Fibroblast of lung (primary cell): ENCODE data around the gene FAM184B. TPM values are rescaled to one million over a fixed set of nuclear protein-coding genes. Genes with fewer than 3 reads are reported as not detected.

Experiments
- DNase-seq, 2 donors: peaks; one replicate each; pipeline versions ENCODE4 v3.0.0 to v3.0.0-alpha.2; 2010; ENCODE audit warnings: low read depth in 2 of 2
- H2AFZ ChIP-seq: 2 replicates; pipeline ENCODE4 v1.5.1; 2012; ENCODE audit warnings: low read length, control low read depth, inconsistent platforms
- H3K27ac ChIP-seq: 2 replicates; pipeline ENCODE4 v1.5.1; 2011; ENCODE audit warnings: low read length, control low read depth; ENCODE audit not compliant: insufficient read depth
- H3K27me3 ChIP-seq: 2 replicates; pipeline ENCODE4 v1.5.1; 2011; ENCODE audit warnings: mild to moderate bottlenecking, low read length; ENCODE audit not compliant: control insufficient read depth, insufficient read depth
- H3K36me3 ChIP-seq: 2 replicates; pipeline ENCODE4 v1.5.1; 2011; ENCODE audit warnings: low read length; ENCODE audit not compliant: control insufficient read depth, insufficient read depth
- H3K4me1 ChIP-seq: 2 replicates; pipeline ENCODE4 v1.5.1; 2011; ENCODE audit warnings: low read length; ENCODE audit not compliant: control insufficient read depth, insufficient read depth; ENCODE audit errors: extremely low read depth
- H3K4me2 ChIP-seq: 2 replicates; pipeline ENCODE4 v1.5.1; 2011; ENCODE audit warnings: low read length, control low read depth; ENCODE audit not compliant: insufficient read depth; ENCODE audit errors: extremely low read depth
- H3K4me3 ChIP-seq, 4 experiments: fragments of 200-600 bp in 1 of 4; sonication (generic) in 1 of 4; replicated peaks in 1 of 4; 2 replicates each; pipeline ENCODE4 v1.5.1; 2011 to 2016; ENCODE audit warnings: low read length in 4 of 4, low read depth in 3 of 4, mild to moderate bottlenecking in 3 of 4, control low read depth in 2 of 4, inconsistent platforms in 1 of 4, mixed read lengths in 1 of 4; ENCODE audit not compliant: insufficient read depth in 1 of 4; ENCODE audit errors: control extremely low read depth in 1 of 4
- H3K79me2 ChIP-seq: 2 replicates; pipeline ENCODE4 v1.5.1; 2012; ENCODE audit warnings: mild to moderate bottlenecking, low read length, inconsistent platforms; ENCODE audit not compliant: control insufficient read depth, insufficient read depth
- H3K9ac ChIP-seq: 2 replicates; pipeline ENCODE4 v1.5.1; 2011; ENCODE audit warnings: mild to moderate bottlenecking, low read length, control low read depth; ENCODE audit not compliant: insufficient read depth
- H3K9me3 ChIP-seq: 2 replicates; pipeline ENCODE4 v1.5.1; 2012; ENCODE audit warnings: low read depth, low read length; ENCODE audit not compliant: control insufficient read depth, insufficient read depth
- H4K20me1 ChIP-seq: 2 replicates; pipeline ENCODE4 v1.5.1; 2011; ENCODE audit warnings: low read length; ENCODE audit not compliant: control insufficient read depth, insufficient read depth; ENCODE audit errors: extremely low read depth
- EZH2 ChIP-seq: IDR thresholded peaks from 2 replicates; pipeline ENCODE4 v1.5.1; 2012; ENCODE audit warnings: low read length, control low read depth, mild to moderate bottlenecking; ENCODE audit errors: missing control alignments
- polyA plus RNA-seq, 2 donors: library from polyadenylated mRNA; depleted of rRNA in 1 of 2; stranded (reverse) in 1 of 2; unstranded in 1 of 2; fragments of >200 nt; gene quantifications; 2 replicates each; pipeline ENCODE4 v1.2.1, GENCODE V29; 2011 to 2012; ENCODE audit warnings: missing spikeins in 1 of 2
- total RNA-seq: library from RNA; depleted of rRNA; stranded (reverse); fragments of >200 nt; gene quantifications from 2 replicates; pipeline ENCODE4 v1.2.1, GENCODE V29; 2014
- TF ChIP-seq, protein P1 (sequence below), 2 donors: IDR thresholded peaks in 1 of 2; conservative IDR thresholded peaks in 1 of 2; 1 replicate in 1 of 2; 2 replicates in 1 of 2; pipeline ENCODE4 v1.5.1; 2011 to 2012; ENCODE audit warnings: low read length in 2 of 2, control low read depth in 1 of 2, inconsistent platforms in 1 of 2, low read depth in 1 of 2, mild to moderate bottlenecking in 1 of 2

FAM184B gene
- total and polyA plus RNA-seq, 2 donors (not counting 1 experiment from before 2014, with no cell fraction given): not detected

DNA sequence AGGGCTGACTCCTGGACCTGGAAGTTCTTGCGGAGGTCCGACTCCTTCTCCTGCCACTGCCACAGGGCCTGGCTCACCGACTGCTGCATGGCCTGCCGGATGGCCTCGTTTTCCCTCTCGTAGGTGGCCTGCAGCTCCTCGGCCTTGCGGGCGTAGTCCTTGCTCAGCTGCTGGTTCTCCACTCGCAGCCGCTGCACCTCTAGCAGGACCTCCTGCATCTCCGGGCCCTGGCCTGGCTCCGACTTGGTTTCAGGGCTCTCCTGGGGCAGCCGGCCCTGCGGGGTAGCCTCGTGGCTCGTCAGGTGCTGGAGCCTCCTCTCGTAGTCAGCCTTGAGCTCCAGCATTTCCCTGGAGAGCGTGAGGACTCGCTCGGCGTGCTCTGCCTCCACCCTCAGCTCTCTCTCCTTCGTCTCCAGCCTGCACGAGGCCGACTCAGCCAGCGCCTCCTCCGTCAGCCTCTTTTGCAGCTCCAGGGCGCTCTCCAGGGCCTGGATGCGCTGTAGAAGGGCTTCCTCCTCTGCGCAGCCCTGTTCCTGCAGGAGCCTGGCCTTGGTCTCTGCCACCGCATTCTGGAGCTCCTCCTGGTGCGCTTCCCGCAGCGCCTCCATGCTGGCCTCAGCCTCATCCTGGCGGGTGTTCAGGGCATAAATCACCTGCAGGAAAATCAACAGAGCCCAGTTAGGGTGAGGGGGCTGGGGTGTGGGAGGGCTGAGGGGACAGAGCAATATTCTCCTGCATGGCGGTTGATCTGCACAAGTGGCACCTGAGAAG lies 72.2 kb downstream of the FAM184B start:
- H2AFZ ChIP-seq: no peak overlapping the region
- H3K79me2 ChIP-seq: no peaks in the 10 kb centered on the region
- H3K4me3 ChIP-seq: no peak overlapping the region
- H4K20me1 ChIP-seq: no peaks in the 10 kb centered on the region
- H3K4me2 ChIP-seq: no peak overlapping the region
- DNase-seq: no peak
- no peaks in the 10 kb centered on the region for H3K36me3 ChIP-seq
- no peaks in the 10 kb centered on the region for H3K4me1 ChIP-seq
- H3K27ac ChIP-seq: no peak overlapping the region
- H3K9ac ChIP-seq: no peak overlapping the region
- no peaks in the 10 kb centered on the region for H3K27me3 ChIP-seq
- no peaks in the 10 kb centered on the region for H3K9me3 ChIP-seq
- TF ChIP-seq, protein P1, sequence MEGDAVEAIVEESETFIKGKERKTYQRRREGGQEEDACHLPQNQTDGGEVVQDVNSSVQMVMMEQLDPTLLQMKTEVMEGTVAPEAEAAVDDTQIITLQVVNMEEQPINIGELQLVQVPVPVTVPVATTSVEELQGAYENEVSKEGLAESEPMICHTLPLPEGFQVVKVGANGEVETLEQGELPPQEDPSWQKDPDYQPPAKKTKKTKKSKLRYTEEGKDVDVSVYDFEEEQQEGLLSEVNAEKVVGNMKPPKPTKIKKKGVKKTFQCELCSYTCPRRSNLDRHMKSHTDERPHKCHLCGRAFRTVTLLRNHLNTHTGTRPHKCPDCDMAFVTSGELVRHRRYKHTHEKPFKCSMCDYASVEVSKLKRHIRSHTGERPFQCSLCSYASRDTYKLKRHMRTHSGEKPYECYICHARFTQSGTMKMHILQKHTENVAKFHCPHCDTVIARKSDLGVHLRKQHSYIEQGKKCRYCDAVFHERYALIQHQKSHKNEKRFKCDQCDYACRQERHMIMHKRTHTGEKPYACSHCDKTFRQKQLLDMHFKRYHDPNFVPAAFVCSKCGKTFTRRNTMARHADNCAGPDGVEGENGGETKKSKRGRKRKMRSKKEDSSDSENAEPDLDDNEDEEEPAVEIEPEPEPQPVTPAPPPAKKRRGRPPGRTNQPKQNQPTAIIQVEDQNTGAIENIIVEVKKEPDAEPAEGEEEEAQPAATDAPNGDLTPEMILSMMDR (conservative IDR thresholded peaks at IDR 0.05 in 1 of 2, IDR thresholded peaks at IDR 0.05 in 1 of 2; ENCODE audit: low read depth in 1 of 2, low read length in 2 of 2): no peak
- no peak for TF ChIP-seq EZH2

DNA sequence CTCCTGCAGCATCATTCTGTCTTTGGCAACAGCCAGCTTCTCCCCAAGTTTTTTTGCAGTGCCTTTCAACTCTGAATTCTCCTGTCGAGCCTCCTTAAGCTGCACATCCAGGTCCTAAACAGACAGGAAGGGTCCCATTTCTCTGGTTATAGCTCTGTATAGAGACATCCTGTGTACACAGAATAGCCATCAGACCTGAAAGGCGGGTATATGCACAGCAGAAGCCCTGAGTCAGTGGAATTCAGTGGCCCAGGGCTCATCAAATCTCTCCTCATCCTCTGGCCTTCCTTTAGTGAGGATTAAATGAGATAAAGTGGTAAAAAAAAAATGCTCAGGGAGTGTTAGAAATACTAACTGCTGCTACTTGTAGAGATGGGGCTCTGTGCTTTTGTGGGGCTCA lies 73.8 kb downstream of the FAM184B start:
- Histone ChIP-seq H4K20me1 (no peaks in the 10 kb centered on the region), H3K4me2 (no peak overlapping the region), H3K9ac (no peak overlapping the region), H2AFZ (no peak overlapping the region), H3K4me3 (no peak overlapping the region), H3K4me1 (no peaks in the 10 kb centered on the region), H3K27me3 (no peaks in the 10 kb centered on the region), H3K79me2 (no peaks in the 10 kb centered on the region), H3K36me3 (no peaks in the 10 kb centered on the region), H3K9me3 (no peaks in the 10 kb centered on the region), H3K27ac (no peak overlapping the region)
- DNase-seq: no peak
- TF ChIP-seq, protein P1 (conservative IDR thresholded peaks at IDR 0.05 in 1 of 2, IDR thresholded peaks at IDR 0.05 in 1 of 2; ENCODE audit: low read depth in 1 of 2, low read length in 2 of 2): no peak
- no peak for TF ChIP-seq EZH2

DNA sequence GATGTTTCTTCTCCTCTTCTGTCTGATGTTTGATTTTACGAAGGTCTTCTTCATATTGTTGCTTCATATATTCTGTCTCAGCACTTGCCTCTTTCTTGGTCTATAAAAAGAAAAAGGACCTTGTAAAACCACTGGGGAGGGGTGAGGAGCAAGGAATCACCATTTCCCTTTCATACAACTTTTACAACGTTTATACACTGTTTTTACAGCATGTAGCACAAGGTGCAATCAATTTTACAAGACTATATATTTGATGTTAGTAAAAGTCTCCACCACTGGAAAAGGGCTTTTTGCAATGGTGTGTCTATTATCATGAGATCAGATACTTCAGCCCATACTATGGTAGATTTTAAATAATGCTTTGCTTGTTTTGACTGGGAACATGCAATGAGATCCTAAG lies 76.3 kb downstream of the FAM184B start:
- no peaks in the 10 kb centered on the region for H3K27me3 ChIP-seq
- no peaks in the 10 kb centered on the region for H3K9me3 ChIP-seq
- H3K4me2 ChIP-seq: no peak overlapping the region
- H3K4me1 ChIP-seq: no peaks in the 10 kb centered on the region
- H2AFZ ChIP-seq: no peak overlapping the region
- no peaks in the 10 kb centered on the region for H3K36me3 ChIP-seq
- no peak overlapping the region for H3K4me3 ChIP-seq
- H3K9ac ChIP-seq: no peak overlapping the region
- no peak for TF ChIP-seq EZH2
- TF ChIP-seq, protein P1 (conservative IDR thresholded peaks at IDR 0.05 in 1 of 2, IDR thresholded peaks at IDR 0.05 in 1 of 2; ENCODE audit: low read depth in 1 of 2, low read length in 2 of 2): no peak
- no peak for DNase-seq
- no peaks in the 10 kb centered on the region for H4K20me1 ChIP-seq
- no peaks in the 10 kb centered on the region for H3K79me2 ChIP-seq
- H3K27ac ChIP-seq: no peak overlapping the region
